HEK293 (cell line): ENCODE measurements around the gene HPSE.

Experiments
- CTCF ChIP-seq: fragments of 450-650 bp; formaldehyde crosslinking; IDR thresholded peaks from 2 replicates; pipeline ENCODE4 v1.5.1; 2016; ENCODE audit warnings: missing biosample characterization, missing genetic modification characterization
- PATZ1 ChIP-seq: fragments of 450-650 bp; formaldehyde crosslinking; IDR thresholded peaks from 2 replicates; pipeline ENCODE4 v1.5.1; 2016; ENCODE audit warnings: missing biosample characterization, missing genetic modification characterization
- YY1 ChIP-seq: fragments of 450-650 bp; formaldehyde crosslinking; IDR thresholded peaks from 2 replicates; pipeline ENCODE4 v1.5.1; 2018; ENCODE audit warnings: missing biosample characterization, missing genetic modification characterization
- ZBTB17 ChIP-seq: fragments of 450-650 bp; formaldehyde crosslinking; IDR thresholded peaks from 2 replicates; pipeline ENCODE4 v1.5.1; 2016; ENCODE audit warnings: missing biosample characterization, missing genetic modification characterization
- ZNF174 ChIP-seq: fragments of 450-650 bp; formaldehyde crosslinking; IDR thresholded peaks from 2 replicates; pipeline ENCODE4 v1.5.0; 2017; ENCODE audit warnings: missing biosample characterization, mild to moderate bottlenecking, missing genetic modification characterization
- ZNF302 ChIP-seq: fragments of 450-650 bp; formaldehyde crosslinking; IDR thresholded peaks from 2 replicates; pipeline ENCODE4 v1.5.1; 2016; ENCODE audit warnings: missing biosample characterization, missing genetic modification characterization, low read depth
- ZNF501 ChIP-seq: fragments of 450-650 bp; formaldehyde crosslinking; IDR thresholded peaks from 2 replicates; pipeline ENCODE4 v1.5.1; 2016; ENCODE audit warnings: missing biosample characterization, missing genetic modification characterization
- ZNF529 ChIP-seq: fragments of 450-650 bp; formaldehyde crosslinking; IDR thresholded peaks from 2 replicates; pipeline ENCODE4 v1.5.1; 2017; ENCODE audit warnings: missing genetic modification characterization, missing biosample characterization; ENCODE audit not compliant: insufficient replicate concordance
- ZNF660 ChIP-seq: fragments of 450-650 bp; IDR thresholded peaks from 2 replicates; pipeline ENCODE4 v1.5.1; 2018; ENCODE audit warnings: missing biosample characterization, mild to moderate bottlenecking, missing genetic modification characterization
- ZNF777 ChIP-seq: fragments of 450-650 bp; formaldehyde crosslinking; IDR thresholded peaks from 2 replicates; pipeline ENCODE4 v1.5.1; 2017; ENCODE audit warnings: missing biosample characterization, missing genetic modification characterization, borderline replicate concordance

GRCh38 chr4:83364312-83364711 is 29.7 kb upstream of the HPSE start:
- TF ChIP-seq CTCF (tag by site-specific recombination) (no peak), ZNF529 (no peak), YY1 (no peak), ZNF501 (tag by site-specific recombination) (no peak), ZNF777 (tag by site-specific recombination) (no peak), ZNF660 (tag by site-specific recombination) (no peak), ZNF174 (tag by site-specific recombination) (no peak), ZNF302 (tag by site-specific recombination) (no peak), PATZ1 (tag by site-specific recombination) (no peak), ZBTB17 (no peak)
